ENCODE results near the gene TXNRD1.

TXNRD1 gene

GRCh38 chr12:104177336-104177662 is 38.3 kb upstream of the TXNRD1 start:
- Histone ChIP-seq H3K27me3 (ENCODE audit: control insufficient read depth in 2 of 2, insufficient read depth in 2 of 2, low read length in 2 of 2) (no peaks in the 10 kb centered on the region), H3K27ac (ENCODE audit: low read depth in 2 of 2, low read length in 2 of 2) (no peak overlapping the region), H3K4me1 (ENCODE audit: control insufficient read depth in 2 of 2, insufficient read depth in 2 of 2, low read length in 2 of 2) (no peaks in the 10 kb centered on the region), H3K4me3 (ENCODE audit: low read length in 2 of 2) (no peak overlapping the region), H3K9me3 (ENCODE audit: control insufficient read depth in 2 of 2, low read length in 2 of 2) (no peaks in the 10 kb centered on the region), H3K9ac (ENCODE audit: low read depth in 1 of 2, low read length in 2 of 2) (no peak overlapping the region), H3K36me3 (ENCODE audit: control insufficient read depth in 2 of 2, insufficient read depth in 2 of 2, low read length in 2 of 2) (no peaks in the 10 kb centered on the region)

DNA sequence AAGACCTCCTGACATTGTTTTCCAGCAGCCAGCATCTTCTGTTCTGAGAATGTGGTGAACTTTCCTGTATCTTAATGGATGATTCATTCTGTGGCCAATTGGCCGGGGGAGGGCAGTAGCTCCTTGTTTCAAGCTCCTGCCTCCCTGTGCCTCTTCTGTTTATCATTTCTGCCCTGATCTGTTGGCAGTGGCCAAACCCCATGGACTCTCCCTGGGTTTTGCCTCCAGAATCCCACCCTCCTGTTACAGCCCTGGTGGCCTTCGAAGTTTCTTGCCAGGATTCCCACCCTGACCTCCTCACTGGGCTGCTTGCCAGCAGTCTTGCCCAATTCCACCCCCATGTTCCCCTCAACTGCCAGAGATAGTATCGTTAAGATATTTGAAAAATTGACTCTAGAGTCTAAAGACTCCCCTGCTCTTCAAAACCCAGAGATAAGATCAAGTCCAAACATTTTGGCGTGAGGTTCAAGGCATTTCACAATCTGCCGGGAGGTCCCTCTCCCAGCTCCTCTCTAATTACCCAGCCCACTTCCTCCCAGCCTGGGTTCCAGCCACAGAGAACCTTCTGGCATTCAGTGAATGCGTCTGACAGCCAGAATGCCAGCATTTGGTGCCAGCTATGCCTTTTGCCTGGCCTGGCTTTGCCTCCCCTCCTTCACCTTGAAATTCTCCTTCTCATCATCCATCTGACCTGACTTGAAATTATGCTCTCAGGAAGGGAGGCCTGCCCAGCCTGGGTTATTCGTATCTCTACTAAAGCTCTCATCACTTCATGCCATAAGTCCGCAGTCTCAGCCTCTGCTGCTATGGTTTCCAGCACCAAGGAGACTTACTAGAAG is 37.7 kb upstream of the TXNRD1 start:
- Histone ChIP-seq H3K27me3 (ENCODE audit: control insufficient read depth in 2 of 2, insufficient read depth in 2 of 2, low read length in 2 of 2) (no peaks in the 10 kb centered on the region), H3K27ac (ENCODE audit: low read depth in 2 of 2, low read length in 2 of 2) (peak overlapping the region; percentile 7 to 59), H3K4me1 (ENCODE audit: control insufficient read depth in 2 of 2, insufficient read depth in 2 of 2, low read length in 2 of 2) (no peaks in the 10 kb centered on the region), H3K36me3 (ENCODE audit: control insufficient read depth in 2 of 2, insufficient read depth in 2 of 2, low read length in 2 of 2) (no peaks in the 10 kb centered on the region), H3K9me3 (ENCODE audit: control insufficient read depth in 2 of 2, low read length in 2 of 2) (no peaks in the 10 kb centered on the region), H3K9ac (ENCODE audit: low read depth in 1 of 2, low read length in 2 of 2) (no peak overlapping the region), H3K4me3 (ENCODE audit: low read length in 2 of 2) (no peak overlapping the region)

DNA sequence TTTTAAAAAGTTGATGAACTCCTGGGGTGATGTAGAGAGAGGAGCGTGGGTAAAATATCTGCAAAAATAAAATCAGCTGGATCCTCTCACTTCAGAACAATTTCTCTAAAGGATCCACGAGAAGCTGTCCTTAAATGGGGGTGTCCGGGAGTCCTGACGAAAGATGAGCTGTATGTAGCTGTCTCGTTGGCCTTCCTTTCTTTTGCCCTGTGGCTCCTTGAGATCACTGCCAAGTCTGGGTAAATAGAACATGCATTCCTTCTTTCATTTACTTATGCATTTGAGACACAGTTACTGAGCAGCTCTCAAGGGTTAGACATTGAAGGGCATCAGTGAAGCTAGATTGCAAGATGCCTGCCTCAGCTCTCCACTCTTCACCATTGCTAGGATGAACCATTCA is 35.2 kb upstream of the TXNRD1 start:
- H3K9ac ChIP-seq (ENCODE audit: low read depth in 1 of 2, low read length in 2 of 2) = no peak overlapping the region
- H3K9me3 ChIP-seq (ENCODE audit: control insufficient read depth in 2 of 2, low read length in 2 of 2) = peaks cover 0 to 2% of the 10 kb centered on the region in 2 donors
- no peak overlapping the region for H3K27ac ChIP-seq (ENCODE audit: low read depth in 2 of 2, low read length in 2 of 2)
- H3K4me3 ChIP-seq (ENCODE audit: low read length in 2 of 2) = no peak overlapping the region
- no peaks in the 10 kb centered on the region for H3K27me3 ChIP-seq (ENCODE audit: control insufficient read depth in 2 of 2, insufficient read depth in 2 of 2, low read length in 2 of 2)
- H3K36me3 ChIP-seq (ENCODE audit: control insufficient read depth in 2 of 2, insufficient read depth in 2 of 2, low read length in 2 of 2) = no peaks in the 10 kb centered on the region
- no peaks in the 10 kb centered on the region for H3K4me1 ChIP-seq (ENCODE audit: control insufficient read depth in 2 of 2, insufficient read depth in 2 of 2, low read length in 2 of 2)

DNA sequence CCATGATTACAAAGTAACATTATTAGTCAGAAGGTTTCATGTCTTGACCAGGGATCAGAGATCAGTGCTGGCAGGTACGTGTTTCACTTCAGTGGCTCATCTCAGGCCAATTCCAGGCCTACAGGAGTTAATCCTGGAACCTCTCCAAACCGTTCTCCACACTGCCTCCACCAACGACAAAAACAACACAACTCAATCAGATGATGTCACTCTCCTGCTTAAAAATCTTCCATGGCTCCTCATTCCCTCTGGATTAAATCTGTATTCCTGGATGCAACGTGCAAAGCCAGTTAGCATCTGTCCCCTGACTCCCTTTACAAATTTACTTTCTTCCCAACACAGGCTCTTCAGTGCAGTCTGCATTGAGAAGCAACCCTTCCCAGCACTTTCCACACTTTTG is 34.3 kb upstream of the TXNRD1 start:
- no peak overlapping the region for H3K27ac ChIP-seq (ENCODE audit: low read depth in 2 of 2, low read length in 2 of 2)

DNA sequence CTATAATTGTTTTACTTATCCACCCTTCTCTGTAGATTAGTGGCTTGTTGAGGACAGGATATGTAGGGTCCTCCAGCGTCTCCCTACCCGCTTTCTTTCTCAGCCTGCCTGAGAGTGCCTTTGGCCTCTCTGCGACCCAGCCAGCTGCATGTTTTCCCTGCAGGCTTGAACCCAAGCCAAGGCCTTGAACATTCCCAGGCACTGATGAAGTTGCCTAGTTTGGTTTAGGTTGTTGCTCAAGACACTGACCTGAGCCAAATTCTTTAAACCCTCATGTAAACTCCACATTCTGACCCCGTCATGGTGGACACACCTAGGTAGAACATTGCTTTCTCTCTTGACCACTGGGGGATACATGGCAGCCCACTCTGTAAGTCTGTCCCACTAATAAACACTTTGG is 33.4 kb upstream of the TXNRD1 start:
- peak overlapping the region in 1 of 2 donors; percentile 7 for H3K27ac ChIP-seq (ENCODE audit: low read depth in 2 of 2, low read length in 2 of 2)
- no peak overlapping the region for H3K4me3 ChIP-seq (ENCODE audit: low read length in 2 of 2)
- H3K36me3 ChIP-seq (ENCODE audit: control insufficient read depth in 2 of 2, insufficient read depth in 2 of 2, low read length in 2 of 2) = no peaks in the 10 kb centered on the region
- H3K9ac ChIP-seq (ENCODE audit: low read depth in 1 of 2, low read length in 2 of 2) = no peak overlapping the region
- H3K9me3 ChIP-seq (ENCODE audit: control insufficient read depth in 2 of 2, low read length in 2 of 2) = peaks cover 0 to 2% of the 10 kb centered on the region in 2 donors
- no peaks in the 10 kb centered on the region for H3K4me1 ChIP-seq (ENCODE audit: control insufficient read depth in 2 of 2, insufficient read depth in 2 of 2, low read length in 2 of 2)
- no peaks in the 10 kb centered on the region for H3K27me3 ChIP-seq (ENCODE audit: control insufficient read depth in 2 of 2, insufficient read depth in 2 of 2, low read length in 2 of 2)

More for the DNA sequence above, 34.3 kb upstream of the TXNRD1 start:
- H3K9ac ChIP-seq (ENCODE audit: low read depth in 1 of 2, low read length in 2 of 2) = no peak overlapping the region
- H3K4me1 ChIP-seq (ENCODE audit: control insufficient read depth in 2 of 2, insufficient read depth in 2 of 2, low read length in 2 of 2) = no peaks in the 10 kb centered on the region
- H3K36me3 ChIP-seq (ENCODE audit: control insufficient read depth in 2 of 2, insufficient read depth in 2 of 2, low read length in 2 of 2) = no peaks in the 10 kb centered on the region
- H3K9me3 ChIP-seq (ENCODE audit: control insufficient read depth in 2 of 2, low read length in 2 of 2) = peaks cover 0 to 2% of the 10 kb centered on the region in 2 donors
- no peaks in the 10 kb centered on the region for H3K27me3 ChIP-seq (ENCODE audit: control insufficient read depth in 2 of 2, insufficient read depth in 2 of 2, low read length in 2 of 2)
- H3K4me3 ChIP-seq (ENCODE audit: low read length in 2 of 2) = no peak overlapping the region

DNA sequence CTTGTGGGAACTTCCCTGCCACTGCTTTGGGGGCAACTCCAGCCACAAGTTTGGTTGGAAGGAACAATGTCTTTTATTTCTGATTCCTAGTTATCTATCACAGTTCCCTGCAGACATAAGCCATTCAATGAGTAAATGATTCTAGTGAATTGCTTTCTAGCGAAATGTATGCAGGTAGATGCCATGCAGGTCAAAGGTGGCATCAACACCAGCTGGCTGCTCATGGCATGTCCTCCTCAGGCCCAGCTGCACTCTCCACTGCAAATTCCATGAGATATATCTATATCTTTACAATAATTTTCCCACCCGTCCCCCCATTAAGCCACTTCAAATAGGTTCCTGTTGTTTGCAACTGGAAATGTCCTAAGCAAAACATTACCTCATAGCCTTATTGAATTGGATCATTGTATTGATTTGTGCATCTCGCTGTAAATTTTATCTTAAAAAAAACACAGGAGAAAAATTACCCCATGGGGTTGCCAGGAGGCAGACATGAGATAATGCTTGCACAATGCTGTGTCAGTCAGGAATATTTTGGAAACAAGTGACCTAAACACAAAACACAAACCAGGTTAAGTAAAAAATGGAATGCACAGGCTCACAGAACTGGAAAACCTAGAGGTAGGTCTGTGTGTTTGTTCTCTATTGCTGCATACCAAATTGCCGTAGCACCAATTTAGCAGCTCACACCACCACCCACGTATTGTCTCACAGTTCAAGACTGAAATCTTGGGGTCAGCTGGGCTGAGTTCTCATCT is 32.8 kb upstream of the TXNRD1 start:
- no peak overlapping the region for H3K27ac ChIP-seq (ENCODE audit: low read depth in 2 of 2, low read length in 2 of 2)
- no peaks in the 10 kb centered on the region for H3K4me1 ChIP-seq (ENCODE audit: control insufficient read depth in 2 of 2, insufficient read depth in 2 of 2, low read length in 2 of 2)
- no peaks in the 10 kb centered on the region for H3K27me3 ChIP-seq (ENCODE audit: control insufficient read depth in 2 of 2, insufficient read depth in 2 of 2, low read length in 2 of 2)
- no peak overlapping the region for H3K4me3 ChIP-seq (ENCODE audit: low read length in 2 of 2)
- H3K9ac ChIP-seq (ENCODE audit: low read depth in 1 of 2, low read length in 2 of 2) = no peak overlapping the region
- H3K36me3 ChIP-seq (ENCODE audit: control insufficient read depth in 2 of 2, insufficient read depth in 2 of 2, low read length in 2 of 2) = no peaks in the 10 kb centered on the region
- peaks cover 0 to 2% of the 10 kb centered on the region in 2 donors for H3K9me3 ChIP-seq (ENCODE audit: control insufficient read depth in 2 of 2, low read length in 2 of 2)

DNA sequence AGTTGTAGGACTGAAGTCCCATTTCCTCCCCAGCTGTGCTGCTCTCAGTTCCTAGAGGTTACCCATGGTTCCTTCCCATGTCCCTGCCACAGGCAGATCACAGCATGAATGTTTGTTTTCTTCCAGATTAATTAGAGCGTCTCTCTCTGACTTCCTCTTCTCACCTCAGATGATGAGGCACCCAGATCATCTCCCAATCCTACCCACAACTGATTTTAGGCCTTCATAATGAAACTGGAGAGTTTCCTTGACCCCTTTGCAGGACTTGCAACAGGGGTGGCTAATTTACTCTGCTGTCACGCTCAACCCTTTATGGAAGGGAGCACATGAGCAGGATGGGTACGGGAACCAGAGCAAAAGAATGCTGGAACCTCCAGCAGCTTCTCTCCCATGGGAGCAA is 32.1 kb upstream of the TXNRD1 start:
- H3K27me3 ChIP-seq (ENCODE audit: control insufficient read depth in 2 of 2, insufficient read depth in 2 of 2, low read length in 2 of 2) = no peaks in the 10 kb centered on the region
- H3K27ac ChIP-seq (ENCODE audit: low read depth in 2 of 2, low read length in 2 of 2) = no peak overlapping the region

DNA sequence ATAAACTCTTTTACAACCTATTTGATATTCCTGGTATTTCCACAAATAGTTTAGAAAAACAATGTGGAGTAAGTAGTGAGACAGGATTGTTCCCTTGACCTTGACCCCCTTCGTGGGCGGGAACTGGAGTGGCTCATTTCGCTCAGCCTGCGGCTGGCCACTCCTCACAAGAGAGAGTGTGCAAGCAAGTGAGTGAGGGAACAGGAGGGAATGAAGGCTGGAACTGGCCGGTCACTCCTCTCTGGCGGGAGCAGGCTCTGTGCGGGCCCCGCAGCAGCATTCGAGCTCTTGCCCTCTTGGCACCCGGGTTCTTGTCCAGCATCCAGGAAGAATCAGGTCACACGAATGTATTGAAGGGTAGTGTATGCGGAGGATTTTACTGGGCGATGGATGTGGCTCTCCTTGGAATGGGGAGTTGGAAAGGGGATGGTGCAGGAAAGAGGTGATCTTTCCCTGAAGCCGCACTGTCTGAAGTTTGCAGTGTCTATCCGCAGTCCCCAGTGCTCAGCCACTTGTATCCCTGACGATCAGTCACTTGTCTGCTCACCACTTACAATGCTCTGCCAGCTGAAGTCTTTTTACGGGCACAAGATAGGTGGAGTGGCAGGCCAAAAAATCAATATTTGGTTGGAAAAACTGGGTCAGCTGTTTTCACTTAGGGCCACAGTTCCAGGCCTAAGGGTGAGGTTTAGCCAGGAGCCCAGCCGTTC is 28.0 kb upstream of the TXNRD1 start:
- Histone ChIP-seq H3K9me3 (ENCODE audit: control insufficient read depth in 2 of 2, low read length in 2 of 2) (peaks cover 0 to 2% of the 10 kb centered on the region in 2 donors), H3K4me1 (ENCODE audit: control insufficient read depth in 2 of 2, insufficient read depth in 2 of 2, low read length in 2 of 2) (no peaks in the 10 kb centered on the region), H3K27ac (ENCODE audit: low read depth in 2 of 2, low read length in 2 of 2) (no peak overlapping the region), H3K9ac (ENCODE audit: low read depth in 1 of 2, low read length in 2 of 2) (no peak overlapping the region), H3K36me3 (ENCODE audit: control insufficient read depth in 2 of 2, insufficient read depth in 2 of 2, low read length in 2 of 2) (no peaks in the 10 kb centered on the region), H3K27me3 (ENCODE audit: control insufficient read depth in 2 of 2, insufficient read depth in 2 of 2, low read length in 2 of 2) (no peaks in the 10 kb centered on the region), H3K4me3 (ENCODE audit: low read length in 2 of 2) (no peak overlapping the region)

More for the DNA sequence above, 32.1 kb upstream of the TXNRD1 start:
- Histone ChIP-seq H3K36me3 (ENCODE audit: control insufficient read depth in 2 of 2, insufficient read depth in 2 of 2, low read length in 2 of 2) (no peaks in the 10 kb centered on the region), H3K9ac (ENCODE audit: low read depth in 1 of 2, low read length in 2 of 2) (no peak overlapping the region), H3K4me1 (ENCODE audit: control insufficient read depth in 2 of 2, insufficient read depth in 2 of 2, low read length in 2 of 2) (no peaks in the 10 kb centered on the region), H3K9me3 (ENCODE audit: control insufficient read depth in 2 of 2, low read length in 2 of 2) (peaks cover 0 to 2% of the 10 kb centered on the region in 2 donors), H3K4me3 (ENCODE audit: low read length in 2 of 2) (no peak overlapping the region)

DNA sequence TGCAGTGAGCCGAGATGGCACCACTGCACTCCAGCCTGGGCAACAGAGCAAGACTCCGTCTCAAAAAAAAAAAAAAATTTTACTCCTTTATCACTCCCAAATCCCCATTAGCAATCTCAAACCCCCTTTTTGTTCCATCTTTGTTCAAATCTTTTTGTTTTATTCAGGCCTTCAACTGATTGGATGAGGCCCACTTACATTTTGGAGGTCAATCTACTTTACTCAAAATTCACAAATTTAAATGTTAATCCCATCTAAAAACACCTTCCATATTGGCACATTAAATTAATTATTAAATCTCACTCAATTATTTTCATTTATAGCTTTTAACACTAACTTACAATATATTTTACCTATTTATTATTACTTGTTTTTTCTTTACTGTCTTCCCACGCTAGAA is 27.0 kb upstream of the TXNRD1 start:
- Histone ChIP-seq H3K4me1 (ENCODE audit: control insufficient read depth in 2 of 2, insufficient read depth in 2 of 2, low read length in 2 of 2) (no peaks in the 10 kb centered on the region), H3K27me3 (ENCODE audit: control insufficient read depth in 2 of 2, insufficient read depth in 2 of 2, low read length in 2 of 2) (no peaks in the 10 kb centered on the region), H3K27ac (ENCODE audit: low read depth in 2 of 2, low read length in 2 of 2) (no peak overlapping the region), H3K9me3 (ENCODE audit: control insufficient read depth in 2 of 2, low read length in 2 of 2) (peaks cover 0 to 2% of the 10 kb centered on the region in 2 donors), H3K9ac (ENCODE audit: low read depth in 1 of 2, low read length in 2 of 2) (no peak overlapping the region), H3K4me3 (ENCODE audit: low read length in 2 of 2) (no peak overlapping the region), H3K36me3 (ENCODE audit: control insufficient read depth in 2 of 2, insufficient read depth in 2 of 2, low read length in 2 of 2) (no peaks in the 10 kb centered on the region)

Measured in mucosa of rectum (tissue), 2 donors.